GM12801 (cell line): ENCODE results near the gene NKAIN2.

Experiments
- CTCF ChIP-seq: IDR thresholded peaks from one replicate; pipeline ENCODE4 v1.5.1; 2011; ENCODE audit warnings: control low read depth; ENCODE audit not compliant: insufficient read length; ENCODE audit errors: extremely low read depth

Gene NKAIN2

GRCh38 chr6:124339610-124340334 is 536.1 kb downstream of the NKAIN2 start:
- TF ChIP-seq CTCF, result no peak

GRCh38 chr6:124355146-124355545 is 551.5 kb downstream of the NKAIN2 start:
- no peak for TF ChIP-seq CTCF

GRCh38 chr6:124356276-124356810 is 552.7 kb downstream of the NKAIN2 start:
- no peak for TF ChIP-seq CTCF

- TF ChIP-seq CTCF, result no peak
Observed at GRCh38 chr6:124356811-124357210, 553.1 kb downstream of the NKAIN2 start.

- TF ChIP-seq CTCF, result no peak
Observed at GRCh38 chr6:124368131-124368530, 564.5 kb downstream of the NKAIN2 start.

- TF ChIP-seq CTCF, result no peak
Observed at GRCh38 chr6:124371974-124372475, 568.4 kb downstream of the NKAIN2 start.

- no peak for TF ChIP-seq CTCF
Observed at GRCh38 chr6:124373386-124373785, 569.7 kb downstream of the NKAIN2 start.
